Caki2 (cell line): ENCODE measurements around the gene DVL1. TPM values are rescaled to one million over a fixed set of nuclear protein-coding genes. Genes with fewer than 3 reads are reported as not detected.

ENCODE experiments used
- DNase-seq: peaks from one replicate; pipeline ENCODE4 v3.0.0-alpha.2; 2015; ENCODE audit warnings: low read depth
- in situ Hi-C: cut with HindIII; loops from 2 replicates; pipeline ENCODE4 v1.10.0; 2016; ENCODE audit warnings: low sequenced_read_pairs, low pct_unique_long_range_greater_than_20kb, mixed read lengths
- total RNA-seq: library from RNA; depleted of rRNA; stranded (reverse); fragments of >200 nt; shearing (Covaris generic); gene quantifications from 2 replicates; pipeline ENCODE4 v1.2.3, GENCODE V29; 2014; ENCODE audit warnings: low replicate concordance

DVL1 gene
- total RNA-seq, 1 experiment from 2014 or later: 84.9 TPM

- no peak for DNase-seq
- in situ Hi-C loops: no loop called here
These were observed 51.3 kb downstream of the DVL1 start for GRCh38 chr1:1297802-1298424.

- in situ Hi-C loops: no loop called here
- DNase-seq: no peak
These were observed 52.9 kb downstream of the DVL1 start for GRCh38 chr1:1296070-1297061.

- in situ Hi-C loops: no loop called here
- DNase-seq: no peak
These were observed 53.9 kb downstream of the DVL1 start for GRCh38 chr1:1295154-1295923.

GRCh38 chr1:1294250-1294890, 54.8 kb downstream of the DVL1 start:
- DNase-seq: no peak
- in situ Hi-C loops: no loop called here

- no peak for DNase-seq
- in situ Hi-C loops: no loop called here
These were observed 55.7 kb downstream of the DVL1 start for GRCh38 chr1:1293263-1294249.

- in situ Hi-C loops: no loop called here
- no peak for DNase-seq
These were observed 56.4 kb downstream of the DVL1 start for GRCh38 chr1:1292851-1293250.

GRCh38 chr1:1292442-1292779, 56.8 kb downstream of the DVL1 start:
- in situ Hi-C loops: no loop called here
- DNase-seq: no peak

GRCh38 chr1:1291548-1292441, 57.4 kb downstream of the DVL1 start:
- peak; percentile 48 for DNase-seq
- in situ Hi-C loops: no loop called here

- no peak for DNase-seq
- in situ Hi-C loops: no loop called here
These were observed 58.1 kb downstream of the DVL1 start for GRCh38 chr1:1291023-1291528.

GRCh38 chr1:1290238-1290731, 58.9 kb downstream of the DVL1 start:
- in situ Hi-C loops: no loop called here
- no peak for DNase-seq

GRCh38 chr1:1287288-1288110, 61.7 kb downstream of the DVL1 start:
- in situ Hi-C loops: no loop called here
- DNase-seq: no peak

GRCh38 chr1:1286313-1287261, 62.6 kb downstream of the DVL1 start:
- no peak for DNase-seq
- in situ Hi-C loops: no loop called here

- in situ Hi-C loops: no loop called here
These were observed 63.5 kb downstream of the DVL1 start for GRCh38 chr1:1285611-1286311.

More at GRCh38 chr1:1285611-1286311, 63.5 kb downstream of the DVL1 start:
- no peak for DNase-seq
